ENCODE measurements around the gene PTPN1. TPM values are rescaled to one million over a fixed set of nuclear protein-coding genes. Genes with fewer than 3 reads are reported as not detected.

Gene PTPN1
- total and polyA plus RNA-seq, 2 experiments from 2014 or later: 16.9 to 26.4 TPM

GRCh38 chr20:50585678-50586077 is 75.5 kb downstream of the PTPN1 start:
- no peaks in the 10 kb centered on the region for H3K9me3 Mint-ChIP-seq
- no peaks in the 10 kb centered on the region for H3K9me2 ChIP-seq (ENCODE audit: insufficient read depth)
- no peak for DNase-seq (ENCODE audit: low spot score)
- 0 out of 2 replicates have a peak, but pooled peaks cover 1% of the 10 kb centered on the region for H4K20me1 ChIP-seq (replicated peaks; ENCODE audit: insufficient read depth)
- H2AFZ ChIP-seq: no peak overlapping the region
- peaks cover 19% of the 10 kb centered on the region for H3K36me3 Mint-ChIP-seq (ENCODE audit: low read depth)
- H3K36me3 ChIP-seq (ENCODE audit: insufficient read depth): peaks cover 9% of the 10 kb centered on the region; the same call in 1 of the 2 replicates
- TF ChIP-seq ZNF331 (CRISPR knock-in tag; IDR thresholded peaks at IDR 0.05; ENCODE audit: low read depth) (no peak), CREB1 (CRISPR knock-in tag; IDR thresholded peaks at IDR 0.05; ENCODE audit: low read depth) (no peak), POLR2AphosphoS5 (IDR thresholded peaks at IDR 0.05; ENCODE audit: low read depth) (no peak), ZNF114 (CRISPR knock-in tag; IDR thresholded peaks at IDR 0.05) (no peak), CTCF (conservative IDR thresholded peaks at IDR 0.05; ENCODE audit: low read depth in 2 of 2) (no peak), EZH2phosphoT487 (IDR thresholded peaks at IDR 0.05; ENCODE audit: unreplicated experiment) (no peak), NANOG (IDR thresholded peaks at IDR 0.05; ENCODE audit: borderline replicate concordance) (no peak), ETS1 (IDR thresholded peaks at IDR 0.05) (no peak)
- peaks cover 2% of the 10 kb centered on the region for H3K27me3 Mint-ChIP-seq (ENCODE audit: insufficient read depth, low read depth, poor library complexity)
- H3K27me3 ChIP-seq (ENCODE audit: insufficient read depth): no peaks in the 10 kb centered on the region
- no peak overlapping the region for H3K4me3 Mint-ChIP-seq
- no peak overlapping the region for H3K27ac ChIP-seq (ENCODE audit: low read depth)
- ATAC-seq: no peak
- H3K4me1 Mint-ChIP-seq: peaks cover 2% of the 10 kb centered on the region; the same call in 2 of the 3 replicates
- no peaks in the 10 kb centered on the region for H3F3A ChIP-seq (replicated peaks; ENCODE audit: low read depth)
- no peak overlapping the region for H3K27ac Mint-ChIP-seq
- H3K4me1 ChIP-seq (ENCODE audit: insufficient read depth): no peaks in the 10 kb centered on the region
- no peaks in the 10 kb centered on the region for H3K79me2 ChIP-seq (replicated peaks; ENCODE audit: insufficient read depth)
- H3K4me3 ChIP-seq: no peak overlapping the region
- H3K4me2 ChIP-seq: no peak overlapping the region

GRCh38 chr20:50586531-50587232 is 76.5 kb downstream of the PTPN1 start:
- peaks cover 2% of the 10 kb centered on the region; the same call in 2 of the 3 replicates for H3K4me1 Mint-ChIP-seq
- H3K4me1 ChIP-seq (ENCODE audit: insufficient read depth): no peaks in the 10 kb centered on the region
- no peak overlapping the region for H2AFZ ChIP-seq
- no peak overlapping the region for H3K4me3 Mint-ChIP-seq
- H3K79me2 ChIP-seq (replicated peaks; ENCODE audit: insufficient read depth): no peaks in the 10 kb centered on the region
- no peaks in the 10 kb centered on the region for H3K27me3 ChIP-seq (ENCODE audit: insufficient read depth)
- peaks cover 2% of the 10 kb centered on the region for H3K27me3 Mint-ChIP-seq (ENCODE audit: insufficient read depth, low read depth, poor library complexity)
- no peak overlapping the region for H3K4me3 ChIP-seq
- H3K9me2 ChIP-seq (ENCODE audit: insufficient read depth): no peaks in the 10 kb centered on the region
- H3K27ac ChIP-seq (ENCODE audit: low read depth): no peak overlapping the region
- ATAC-seq (no peak), DNase-seq (ENCODE audit: low spot score) (no peak)
- peaks cover 9% of the 10 kb centered on the region; the same call in 1 of the 2 replicates for H3K36me3 ChIP-seq (ENCODE audit: insufficient read depth)
- no peaks in the 10 kb centered on the region for H3K9me3 Mint-ChIP-seq
- no peak overlapping the region for H3K4me2 ChIP-seq
- H3K36me3 Mint-ChIP-seq (ENCODE audit: low read depth): peaks cover 12% of the 10 kb centered on the region
- H3F3A ChIP-seq (replicated peaks; ENCODE audit: low read depth): no peaks in the 10 kb centered on the region
- H4K20me1 ChIP-seq (replicated peaks; ENCODE audit: insufficient read depth): no peaks in the 10 kb centered on the region
- H3K27ac Mint-ChIP-seq: no peak overlapping the region
- no peak for TF ChIP-seq ZNF462 (CRISPR knock-in tag; IDR thresholded peaks at IDR 0.05)
- no peak for TF ChIP-seq STAT1 (IDR thresholded peaks at IDR 0.05; ENCODE audit: unreplicated experiment)
- TF ChIP-seq ETS1 (IDR thresholded peaks at IDR 0.05): no peak
- TF ChIP-seq NANOG (IDR thresholded peaks at IDR 0.05; ENCODE audit: borderline replicate concordance): no peak
- TF ChIP-seq JUNB (IDR thresholded peaks at IDR 0.05; ENCODE audit: unreplicated experiment): no peak
- TF ChIP-seq ZNF114 (CRISPR knock-in tag; IDR thresholded peaks at IDR 0.05): no peak

Data from GM23338 (cell line).